Progenitor cell of endocrine pancreas (in vitro differentiated cells): ENCODE data around the gene NT5C3B. TPM values are rescaled to one million over a fixed set of nuclear protein-coding genes. Genes with fewer than 3 reads are reported as not detected.

ENCODE experiments used
- DNase-seq: peaks from one replicate; pipeline ENCODE4 v3.0.0; 2021; ENCODE audit warnings: low spot score; ENCODE audit not compliant: unreplicated experiment
- H3K27ac Mint-ChIP-seq: 2 replicates; pipeline ENCODE4 v1.8.0; 2021; ENCODE audit warnings: mild to moderate bottlenecking, moderate library complexity, mixed read lengths
- H3K27me3 Mint-ChIP-seq: 2 replicates; pipeline ENCODE4 v1.8.0; 2021; ENCODE audit warnings: mixed read lengths
- H3K36me3 Mint-ChIP-seq: 2 replicates; pipeline ENCODE4 v1.8.0; 2022; ENCODE audit warnings: mixed read lengths; ENCODE audit not compliant: insufficient read depth
- H3K4me1 Mint-ChIP-seq: 2 replicates; pipeline ENCODE4 v1.8.0; 2021; ENCODE audit warnings: low read depth, mixed read lengths
- H3K4me3 Mint-ChIP-seq: 2 replicates; pipeline ENCODE4 v1.8.0; 2021; ENCODE audit warnings: low read depth, mild to moderate bottlenecking, moderate library complexity, mixed read lengths
- H3K9me3 Mint-ChIP-seq: 2 replicates; pipeline ENCODE4 v1.8.0; 2021; ENCODE audit warnings: low read depth, mixed read lengths
- total RNA-seq: library from RNA; stranded (reverse); gene quantifications from 2 replicates; pipeline ENCODE4 v1.2.1, GENCODE V29; 2021
- TF ChIP-seq, protein P1 (sequence below): fragments of 200-600 bp; sonication (generic); IDR thresholded peaks from one replicate; pipeline ENCODE4 v1.5.0; 2021; ENCODE audit warnings: antibody characterized with exemption, mild to moderate bottlenecking; ENCODE audit not compliant: unreplicated experiment

The NT5C3B gene
- total RNA-seq, 1 donor from 2014 or later, result 115 TPM

- Mint-ChIP-seq H3K36me3 (peaks cover 2% of the 10 kb centered on the region), H3K9me3 (no peaks in the 10 kb centered on the region), H3K27me3 (no peaks in the 10 kb centered on the region), H3K4me1 (peaks cover 25% of the 10 kb centered on the region), H3K4me3 (no peak overlapping the region), H3K27ac (no peak overlapping the region)
- DNase-seq, result no peak
- TF ChIP-seq, protein P1, sequence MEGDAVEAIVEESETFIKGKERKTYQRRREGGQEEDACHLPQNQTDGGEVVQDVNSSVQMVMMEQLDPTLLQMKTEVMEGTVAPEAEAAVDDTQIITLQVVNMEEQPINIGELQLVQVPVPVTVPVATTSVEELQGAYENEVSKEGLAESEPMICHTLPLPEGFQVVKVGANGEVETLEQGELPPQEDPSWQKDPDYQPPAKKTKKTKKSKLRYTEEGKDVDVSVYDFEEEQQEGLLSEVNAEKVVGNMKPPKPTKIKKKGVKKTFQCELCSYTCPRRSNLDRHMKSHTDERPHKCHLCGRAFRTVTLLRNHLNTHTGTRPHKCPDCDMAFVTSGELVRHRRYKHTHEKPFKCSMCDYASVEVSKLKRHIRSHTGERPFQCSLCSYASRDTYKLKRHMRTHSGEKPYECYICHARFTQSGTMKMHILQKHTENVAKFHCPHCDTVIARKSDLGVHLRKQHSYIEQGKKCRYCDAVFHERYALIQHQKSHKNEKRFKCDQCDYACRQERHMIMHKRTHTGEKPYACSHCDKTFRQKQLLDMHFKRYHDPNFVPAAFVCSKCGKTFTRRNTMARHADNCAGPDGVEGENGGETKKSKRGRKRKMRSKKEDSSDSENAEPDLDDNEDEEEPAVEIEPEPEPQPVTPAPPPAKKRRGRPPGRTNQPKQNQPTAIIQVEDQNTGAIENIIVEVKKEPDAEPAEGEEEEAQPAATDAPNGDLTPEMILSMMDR, result no peak
Measured at GRCh38 chr17:41797377-41797776, 38.7 kb downstream of the NT5C3B start.

DNA sequence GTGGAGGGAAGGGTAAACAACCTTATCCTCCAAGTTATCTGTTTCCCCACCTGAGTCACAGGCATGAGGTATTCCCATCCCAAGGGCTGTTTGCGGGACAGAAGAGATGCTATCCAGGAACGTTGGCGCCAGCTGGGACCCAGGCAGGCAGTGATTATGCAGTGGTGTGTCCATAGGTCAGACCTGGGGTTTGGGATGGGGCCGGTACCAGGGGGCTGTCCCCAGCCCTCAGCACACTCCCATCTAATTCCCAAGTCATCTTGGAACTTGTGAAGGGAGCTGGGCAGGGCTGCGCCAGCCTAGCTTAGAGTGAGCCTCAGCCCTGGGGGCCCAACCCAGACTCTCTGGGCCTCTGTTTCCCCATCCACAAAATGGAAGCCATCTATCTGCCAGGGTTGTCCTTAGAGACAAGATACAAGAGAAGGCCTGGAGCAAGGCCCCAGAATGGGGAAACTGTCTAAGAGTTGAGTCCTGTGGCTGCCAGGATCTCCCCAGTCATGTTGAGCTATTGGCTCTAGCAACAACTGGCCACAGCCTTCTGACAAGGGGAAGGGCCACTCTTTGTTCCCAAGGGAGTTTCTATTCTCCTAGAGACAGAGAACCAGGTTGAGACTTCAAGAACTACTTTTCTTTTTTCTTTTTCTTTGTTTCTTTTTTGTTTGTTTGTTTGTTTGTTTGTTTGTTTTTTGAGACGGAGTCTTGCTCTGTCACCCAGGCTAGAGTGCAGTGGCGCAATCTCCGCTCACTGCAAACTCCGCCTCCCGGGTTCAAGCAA lies 39.7 kb downstream of the NT5C3B start:
- DNase-seq, result no peak
- TF ChIP-seq, protein P1, result no peak
- Mint-ChIP-seq H3K27ac (no peak overlapping the region), H3K36me3 (no peaks in the 10 kb centered on the region), H3K27me3 (no peaks in the 10 kb centered on the region), H3K9me3 (no peaks in the 10 kb centered on the region), H3K4me1 (peaks cover 20% of the 10 kb centered on the region), H3K4me3 (no peak overlapping the region)

DNA sequence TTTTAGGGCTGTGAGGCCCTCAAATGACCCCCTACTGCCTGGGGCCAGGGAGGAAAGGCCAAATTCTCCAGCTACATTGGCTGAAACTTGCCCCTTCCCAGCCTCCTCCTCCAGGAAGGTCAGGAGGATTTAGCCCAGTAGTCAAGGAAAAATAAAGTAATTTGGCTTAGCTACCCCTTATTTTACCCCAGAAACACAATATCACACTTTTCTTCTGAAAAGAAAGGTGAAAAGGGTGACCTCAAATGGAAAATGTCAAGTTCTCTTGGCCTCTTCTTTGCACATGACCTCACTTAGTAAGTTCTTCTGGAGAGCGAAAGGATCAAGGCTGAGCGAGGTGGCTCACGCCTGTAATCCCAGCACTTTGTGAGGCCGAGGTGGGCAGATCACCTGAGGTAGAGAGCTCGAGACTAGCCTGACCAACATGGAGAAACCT lies 41.5 kb downstream of the NT5C3B start:
- Mint-ChIP-seq H3K36me3 (no peaks in the 10 kb centered on the region), H3K4me1 (peaks cover 15% of the 10 kb centered on the region), H3K4me3 (no peak overlapping the region), H3K27me3 (no peaks in the 10 kb centered on the region), H3K27ac (no peak overlapping the region), H3K9me3 (no peaks in the 10 kb centered on the region)
- no peak for DNase-seq
- TF ChIP-seq, protein P1, result no peak

DNA sequence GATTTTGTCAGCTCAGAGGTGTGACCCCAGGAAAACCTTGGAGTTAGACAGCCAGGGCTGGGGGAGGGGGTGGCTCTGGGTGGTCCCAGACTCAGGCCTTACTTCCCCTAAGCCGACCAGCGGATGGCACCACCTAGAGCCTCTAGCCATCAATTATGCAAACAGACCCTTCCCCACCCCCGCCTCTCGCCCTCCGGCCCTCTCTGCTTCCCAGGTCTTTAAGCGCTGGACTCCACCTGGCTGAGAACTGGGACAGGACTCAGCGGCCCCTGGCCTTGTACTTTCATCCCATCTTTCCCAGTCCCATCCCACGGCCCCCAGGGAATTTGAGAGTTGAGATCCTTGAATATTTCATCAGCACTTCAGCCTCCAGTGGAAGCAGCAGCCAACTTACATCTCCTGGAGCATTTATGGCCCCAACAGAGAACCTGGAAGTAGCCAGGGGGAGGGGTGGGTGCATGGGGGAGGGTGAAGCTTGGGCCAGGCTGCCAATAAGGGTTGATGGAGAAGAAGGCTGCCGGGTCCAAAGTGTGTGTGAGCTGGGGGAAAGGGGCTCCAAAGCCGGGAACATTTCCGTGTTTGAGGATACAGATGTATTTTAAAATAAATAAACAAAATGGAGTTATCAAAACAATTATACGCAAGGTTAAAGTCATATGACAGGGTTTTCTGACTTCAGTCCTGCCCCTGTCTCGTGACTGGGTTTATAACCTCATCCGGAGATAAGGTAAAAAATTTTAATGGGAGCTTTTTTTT lies 42.1 kb downstream of the NT5C3B start:
- H3K9me3 Mint-ChIP-seq, result no peaks in the 10 kb centered on the region
- H3K36me3 Mint-ChIP-seq, result no peaks in the 10 kb centered on the region
- TF ChIP-seq, protein P1, result no peak
- H3K27me3 Mint-ChIP-seq, result no peaks in the 10 kb centered on the region
- peak overlapping the region; percentile 95 for H3K27ac Mint-ChIP-seq
- H3K4me3 Mint-ChIP-seq, result no peak overlapping the region
- DNase-seq, result no peak
- peaks cover 15% of the 10 kb centered on the region for H3K4me1 Mint-ChIP-seq

- Mint-ChIP-seq H3K27ac (peak overlapping the region; percentile 95), H3K4me3 (no peak overlapping the region), H3K27me3 (no peaks in the 10 kb centered on the region), H3K36me3 (no peaks in the 10 kb centered on the region), H3K4me1 (peaks cover 15% of the 10 kb centered on the region), H3K9me3 (no peaks in the 10 kb centered on the region)
- TF ChIP-seq, protein P1, result no peak
- DNase-seq, result no peak
Measured at GRCh38 chr17:41792845-41793783, 42.9 kb downstream of the NT5C3B start.
